ENCODE data around the gene SRPK1.

- TF ChIP-seq CTCF (IDR thresholded peaks at IDR 0.05) (no peak), POLR2AphosphoS5 (IDR thresholded peaks at IDR 0.05) (no peak)
These were observed 26.1 kb downstream of the SRPK1 start for GRCh38 chr6:35894776-35895175.

Measured in esophagus muscularis mucosa (tissue), 3 donors.